ENCODE measurements around the gene NSUN3.
A peak's percentile ranks its signal among the peaks of the same experiment; 100 is the strongest.

Gene NSUN3

GRCh38 chr3:94130690-94131089, 67.8 kb downstream of the NSUN3 start:
- no peak for DNase-seq

GRCh38 chr3:94132777-94133176, 69.9 kb downstream of the NSUN3 start:
- DNase-seq, result no peak

GRCh38 chr3:94136133-94136532, 73.3 kb downstream of the NSUN3 start:
- DNase-seq, result no peak

GRCh38 chr3:94137377-94137776, 74.5 kb downstream of the NSUN3 start:
- DNase-seq, result no peak

- DNase-seq, result no peak
These were observed 83.6 kb downstream of the NSUN3 start for GRCh38 chr3:94146455-94146854.

GRCh38 chr3:94147012-94147411, 84.2 kb downstream of the NSUN3 start:
- no peak for DNase-seq

- no peak for DNase-seq
These were observed 87.3 kb downstream of the NSUN3 start for GRCh38 chr3:94150113-94150512.

GRCh38 chr3:94156626-94157025, 93.8 kb downstream of the NSUN3 start:
- DNase-seq, result no peak

- no peak for DNase-seq
These were observed 95.7 kb downstream of the NSUN3 start for GRCh38 chr3:94158512-94158911.

GRCh38 chr3:94159062-94159828, 96.4 kb downstream of the NSUN3 start:
- DNase-seq, result peak; percentile 18 to 28

- peak in 1 of 2 experiments; percentile 3 for DNase-seq
These were observed 99.8 kb downstream of the NSUN3 start for GRCh38 chr3:94162700-94163099.

- no peak for DNase-seq
These were observed 104.5 kb downstream of the NSUN3 start for GRCh38 chr3:94167346-94167745.

- DNase-seq, result no peak
These were observed 104.9 kb downstream of the NSUN3 start for GRCh38 chr3:94167796-94168195.

- DNase-seq, result no peak
These were observed 109.1 kb downstream of the NSUN3 start for GRCh38 chr3:94171954-94172353.

- DNase-seq, result no peak
These were observed 109.9 kb downstream of the NSUN3 start for GRCh38 chr3:94172695-94173310.

GRCh38 chr3:94173673-94174434, 111.0 kb downstream of the NSUN3 start:
- no peak for DNase-seq

- DNase-seq, result no peak
These were observed 112.8 kb downstream of the NSUN3 start for GRCh38 chr3:94175677-94176076.

- DNase-seq, result no peak
These were observed 114.3 kb downstream of the NSUN3 start for GRCh38 chr3:94176988-94177745.

Measured in SHP77 (cell line).